ENCODE data around the gene IDH2.
A peak's percentile ranks its signal among the peaks of the same experiment; 100 is the strongest.

Gene IDH2

DNA sequence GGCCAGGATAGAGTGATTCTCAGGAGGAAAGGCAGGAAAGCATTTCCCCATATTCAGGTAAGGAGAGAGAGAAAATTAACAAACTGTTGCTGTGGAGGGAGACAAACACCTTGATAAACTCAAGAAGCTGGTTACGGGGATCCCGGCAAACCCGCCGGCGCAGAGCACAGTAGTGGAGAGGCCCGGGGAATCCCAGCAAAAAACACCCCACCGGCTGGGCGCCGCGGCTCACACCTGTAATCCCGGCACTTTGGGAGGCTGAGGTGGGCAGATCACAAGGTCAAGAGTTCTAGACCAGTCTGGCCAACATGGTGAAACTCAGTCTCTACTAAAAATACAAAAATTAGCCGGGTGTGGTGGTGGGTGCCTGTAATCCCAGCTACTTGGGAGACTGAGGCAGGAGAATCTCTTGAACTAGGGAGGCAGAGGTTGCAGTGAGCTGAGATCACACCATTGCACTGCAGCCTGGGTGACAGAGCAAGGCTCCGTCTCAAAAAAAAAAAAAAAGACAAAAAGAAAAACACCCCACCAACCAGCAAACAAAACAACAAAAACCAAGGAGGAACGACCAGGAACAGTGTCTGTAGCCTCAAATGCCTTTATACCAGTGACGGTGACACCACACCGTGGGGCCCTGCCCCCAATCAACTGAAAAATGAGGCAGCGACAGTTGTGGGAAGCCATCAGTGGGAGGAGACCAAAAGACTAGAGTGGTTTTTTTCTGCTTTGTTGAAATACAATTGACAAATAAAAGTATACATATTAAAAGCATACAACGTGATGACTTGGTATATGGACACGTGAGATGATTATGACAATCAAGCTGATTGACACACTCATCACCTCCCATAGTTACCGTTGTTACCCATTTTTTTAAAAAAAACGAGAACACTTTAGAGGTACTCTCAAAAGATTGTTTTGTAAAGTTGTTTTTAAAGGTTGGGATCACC, 40.2 kb upstream of the IDH2 start:
- TF ChIP-seq SIN3A (IDR thresholded peaks at IDR 0.05; ENCODE audit: borderline replicate concordance, insufficient read depth, low read length) (no peak), FOXP2 (optimal IDR thresholded peaks at IDR 0.05; ENCODE audit: borderline replicate concordance, extremely low read depth, extremely low read length, insufficient read depth) (no peak), TAF1 (IDR thresholded peaks at IDR 0.05; ENCODE audit: borderline replicate concordance, insufficient read depth, low read length) (no peak), POLR2AphosphoS5 (IDR thresholded peaks at IDR 0.05; ENCODE audit: low read depth, low read length) (no peak)
- TF ChIP-seq, protein P1, sequence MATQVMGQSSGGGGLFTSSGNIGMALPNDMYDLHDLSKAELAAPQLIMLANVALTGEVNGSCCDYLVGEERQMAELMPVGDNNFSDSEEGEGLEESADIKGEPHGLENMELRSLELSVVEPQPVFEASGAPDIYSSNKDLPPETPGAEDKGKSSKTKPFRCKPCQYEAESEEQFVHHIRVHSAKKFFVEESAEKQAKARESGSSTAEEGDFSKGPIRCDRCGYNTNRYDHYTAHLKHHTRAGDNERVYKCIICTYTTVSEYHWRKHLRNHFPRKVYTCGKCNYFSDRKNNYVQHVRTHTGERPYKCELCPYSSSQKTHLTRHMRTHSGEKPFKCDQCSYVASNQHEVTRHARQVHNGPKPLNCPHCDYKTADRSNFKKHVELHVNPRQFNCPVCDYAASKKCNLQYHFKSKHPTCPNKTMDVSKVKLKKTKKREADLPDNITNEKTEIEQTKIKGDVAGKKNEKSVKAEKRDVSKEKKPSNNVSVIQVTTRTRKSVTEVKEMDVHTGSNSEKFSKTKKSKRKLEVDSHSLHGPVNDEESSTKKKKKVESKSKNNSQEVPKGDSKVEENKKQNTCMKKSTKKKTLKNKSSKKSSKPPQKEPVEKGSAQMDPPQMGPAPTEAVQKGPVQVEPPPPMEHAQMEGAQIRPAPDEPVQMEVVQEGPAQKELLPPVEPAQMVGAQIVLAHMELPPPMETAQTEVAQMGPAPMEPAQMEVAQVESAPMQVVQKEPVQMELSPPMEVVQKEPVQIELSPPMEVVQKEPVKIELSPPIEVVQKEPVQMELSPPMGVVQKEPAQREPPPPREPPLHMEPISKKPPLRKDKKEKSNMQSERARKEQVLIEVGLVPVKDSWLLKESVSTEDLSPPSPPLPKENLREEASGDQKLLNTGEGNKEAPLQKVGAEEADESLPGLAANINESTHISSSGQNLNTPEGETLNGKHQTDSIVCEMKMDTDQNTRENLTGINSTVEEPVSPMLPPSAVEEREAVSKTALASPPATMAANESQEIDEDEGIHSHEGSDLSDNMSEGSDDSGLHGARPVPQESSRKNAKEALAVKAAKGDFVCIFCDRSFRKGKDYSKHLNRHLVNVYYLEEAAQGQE (IDR thresholded peaks at IDR 0.05; ENCODE audit: insufficient read depth in 1 of 2, low read depth in 2 of 2, low read length in 2 of 2) = no peak

DNA sequence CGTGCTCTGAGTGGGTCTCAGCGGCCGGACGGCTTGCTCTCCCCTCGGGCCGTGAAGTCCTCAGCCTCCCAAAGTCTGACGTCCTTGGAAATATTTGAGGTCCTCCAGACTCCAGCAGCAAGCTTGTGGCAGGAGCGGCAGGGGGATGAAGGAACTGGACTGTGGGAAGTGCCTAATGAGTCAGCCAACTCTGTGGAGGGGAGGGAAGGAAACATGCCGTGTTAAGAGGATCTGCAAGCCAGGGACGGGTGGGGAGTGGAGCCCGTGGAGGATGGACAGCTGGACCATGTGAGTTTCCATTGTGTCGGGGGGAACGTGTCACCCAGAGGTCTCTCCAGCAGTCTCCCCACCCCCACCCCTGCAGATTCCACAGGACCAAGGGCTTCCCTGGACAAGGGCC, 39.4 kb upstream of the IDH2 start:
- TF ChIP-seq TAF1 (IDR thresholded peaks at IDR 0.05; ENCODE audit: borderline replicate concordance, insufficient read depth, low read length) = no peak
- TF ChIP-seq FOXP2 (optimal IDR thresholded peaks at IDR 0.05; ENCODE audit: borderline replicate concordance, extremely low read depth, extremely low read length, insufficient read depth) = peak; percentile 36
- TF ChIP-seq POLR2AphosphoS5 (IDR thresholded peaks at IDR 0.05; ENCODE audit: low read depth, low read length) = no peak

GRCh38 chr15:90138071-90138833, 36.0 kb upstream of the IDH2 start:
- TF ChIP-seq SIN3A (IDR thresholded peaks at IDR 0.05; ENCODE audit: borderline replicate concordance, insufficient read depth, low read length) (no peak), POLR2AphosphoS5 (IDR thresholded peaks at IDR 0.05; ENCODE audit: low read depth, low read length) (no peak), TAF1 (IDR thresholded peaks at IDR 0.05; ENCODE audit: borderline replicate concordance, insufficient read depth, low read length) (no peak)
- TF ChIP-seq, protein P1 (IDR thresholded peaks at IDR 0.05; ENCODE audit: insufficient read depth in 1 of 2, low read depth in 2 of 2, low read length in 2 of 2) = no peak

DNA sequence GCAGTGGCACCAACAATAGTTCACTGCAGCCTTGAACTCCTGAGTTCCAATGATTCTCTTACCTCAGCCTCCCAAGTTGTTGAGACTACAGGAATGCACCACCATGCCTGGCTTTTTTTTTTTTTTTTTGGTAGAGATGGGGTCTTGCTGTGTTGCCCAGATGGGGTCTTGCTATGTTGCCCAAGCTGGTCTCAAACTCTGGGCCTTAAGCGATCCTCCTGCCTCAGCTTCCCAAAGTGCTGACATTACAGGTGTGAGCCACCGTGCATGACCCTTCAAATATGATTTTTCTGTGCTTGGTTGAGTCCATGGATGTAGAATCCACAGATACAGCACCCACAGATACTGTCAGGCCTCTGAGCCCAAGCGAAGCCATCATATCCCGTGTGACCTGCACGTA, 30.2 kb upstream of the IDH2 start:
- no peak for TF ChIP-seq POLR2AphosphoS5 (IDR thresholded peaks at IDR 0.05; ENCODE audit: low read depth, low read length)

DNA sequence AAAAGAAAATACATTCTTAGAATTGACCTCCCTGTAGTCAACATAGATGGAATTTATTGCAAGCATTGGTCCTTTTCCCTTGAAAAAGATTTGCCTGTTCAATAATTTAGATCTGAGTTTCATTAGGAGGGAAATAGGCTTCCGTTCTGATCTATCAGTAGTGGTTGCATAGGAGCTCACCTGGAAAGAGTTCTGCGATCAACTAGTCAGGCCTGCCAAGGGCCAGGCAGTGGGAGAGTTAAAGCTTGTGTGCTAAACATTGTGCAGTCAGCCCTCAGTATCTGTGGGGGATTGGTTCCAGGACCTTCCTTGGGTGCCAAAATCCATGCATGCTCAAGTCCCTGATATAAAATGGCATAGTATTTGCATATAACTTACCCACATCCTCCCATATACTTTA, 29.6 kb upstream of the IDH2 start:
- TF ChIP-seq TAF1 (IDR thresholded peaks at IDR 0.05; ENCODE audit: borderline replicate concordance, insufficient read depth, low read length) (no peak), FOXP2 (optimal IDR thresholded peaks at IDR 0.05; ENCODE audit: borderline replicate concordance, extremely low read depth, extremely low read length, insufficient read depth) (no peak), SIN3A (IDR thresholded peaks at IDR 0.05; ENCODE audit: borderline replicate concordance, insufficient read depth, low read length) (no peak), POLR2AphosphoS5 (IDR thresholded peaks at IDR 0.05; ENCODE audit: low read depth, low read length) (no peak)
- TF ChIP-seq, protein P1 (IDR thresholded peaks at IDR 0.05; ENCODE audit: insufficient read depth in 1 of 2, low read depth in 2 of 2, low read length in 2 of 2) = no peak

DNA sequence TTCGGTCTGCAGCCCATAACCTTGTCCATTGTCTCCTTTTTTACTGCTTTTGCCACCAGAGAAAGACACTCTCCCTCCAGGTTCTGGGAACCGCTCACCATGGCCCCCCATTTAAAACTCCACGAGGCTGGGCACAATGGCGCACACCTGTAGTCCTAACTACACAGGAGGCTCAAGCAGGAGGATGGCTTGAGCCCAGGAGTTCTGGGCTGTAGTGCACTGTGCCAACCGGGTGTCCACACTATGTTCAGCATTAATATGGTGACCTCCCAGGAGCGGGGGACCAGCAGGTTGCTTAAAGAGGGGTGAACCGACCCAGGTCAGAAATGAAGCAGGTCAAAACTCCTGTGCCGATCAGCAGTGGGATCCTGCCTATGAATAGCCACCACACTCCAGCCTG, 28.0 kb upstream of the IDH2 start:
- TF ChIP-seq TAF1 (IDR thresholded peaks at IDR 0.05; ENCODE audit: borderline replicate concordance, insufficient read depth, low read length) (no peak), POLR2AphosphoS5 (IDR thresholded peaks at IDR 0.05; ENCODE audit: low read depth, low read length) (no peak), SIN3A (IDR thresholded peaks at IDR 0.05; ENCODE audit: borderline replicate concordance, insufficient read depth, low read length) (no peak), FOXP2 (optimal IDR thresholded peaks at IDR 0.05; ENCODE audit: borderline replicate concordance, extremely low read depth, extremely low read length, insufficient read depth) (no peak)
- TF ChIP-seq, protein P1 (IDR thresholded peaks at IDR 0.05; ENCODE audit: insufficient read depth in 1 of 2, low read depth in 2 of 2, low read length in 2 of 2) = no peak

Data from PFSK-1 (cell line).